Stimulated activated CD8-positive, alpha-beta memory T cell treated with anti-CD3 and anti-CD28 coated beads, Interleukin-7, amount 100 ng/mL, for 1 hour (primary cell): Measurements from ENCODE around the gene TBC1D1.

Experiments used
- DNase-seq, 2 donors: peaks; one replicate each; pipeline ENCODE4 v3.0.0-alpha.2; 2020; ENCODE audit warnings: low read depth in 2 of 2

The TBC1D1 gene

GRCh38 chr4:37928426-37929416 lies 37.8 kb downstream of the TBC1D1 start:
- no peak for DNase-seq

GRCh38 chr4:37934096-37934495 lies 43.2 kb downstream of the TBC1D1 start:
- DNase-seq = no peak

- DNase-seq = no peak
Observed at GRCh38 chr4:37934609-37935008, 43.7 kb downstream of the TBC1D1 start.

- DNase-seq = no peak
Observed at GRCh38 chr4:37935026-37935425, 44.1 kb downstream of the TBC1D1 start.

- no peak for DNase-seq
Observed at GRCh38 chr4:37936889-37937498, 46.1 kb downstream of the TBC1D1 start.

GRCh38 chr4:37938208-37938607 lies 47.3 kb downstream of the TBC1D1 start:
- DNase-seq = no peak

GRCh38 chr4:37946503-37947179 lies 55.8 kb downstream of the TBC1D1 start:
- DNase-seq = no peak

GRCh38 chr4:37948542-37948941 lies 57.7 kb downstream of the TBC1D1 start:
- no peak for DNase-seq

GRCh38 chr4:37949636-37950426 lies 58.9 kb downstream of the TBC1D1 start:
- DNase-seq = no peak

GRCh38 chr4:37951461-37952352 lies 60.8 kb downstream of the TBC1D1 start:
- DNase-seq = no peak

GRCh38 chr4:37953156-37953555 lies 62.3 kb downstream of the TBC1D1 start:
- no peak for DNase-seq

GRCh38 chr4:37953620-37954293 lies 62.9 kb downstream of the TBC1D1 start:
- DNase-seq = no peak

- no peak for DNase-seq
Observed at GRCh38 chr4:37956941-37957340, 66.1 kb downstream of the TBC1D1 start.

- no peak for DNase-seq
Observed at GRCh38 chr4:37958932-37959331, 68.0 kb downstream of the TBC1D1 start.

GRCh38 chr4:37960098-37960497 lies 69.2 kb downstream of the TBC1D1 start, which contains the start of gene PTTG2:
Gene PTTG2 (plus strand): TSS chr4:37960398. CDS start chr4:37960435, 37 bp downstream.
- DNase-seq = no peak

- no peak for DNase-seq
Observed at GRCh38 chr4:37960679-37961450, 70.0 kb downstream of the TBC1D1 start.

GRCh38 chr4:37964734-37965457 lies 74.0 kb downstream of the TBC1D1 start:
- no peak for DNase-seq

GRCh38 chr4:37966044-37966443 lies 75.2 kb downstream of the TBC1D1 start:
- DNase-seq = no peak
